Activated T-cell treated with anti-CD3 and anti-CD28 coated beads, Interleukin-2, amount 50 U/mL, for 4 hours (primary cell): ENCODE data around the gene SAFB2. TPM values are rescaled to one million over a fixed set of nuclear protein-coding genes. Genes with fewer than 3 reads are reported as not detected.

Experiments used
- ATAC-seq, 2 donors: fragments of 200-7000 bp; cut with Tn5 transposase; one replicate each; pipeline ENCODE4 v1.10.0; 2021
- DNase-seq: peaks from one replicate; pipeline ENCODE4 v3.0.0-alpha.2; 2020
- H3K27me3 Mint-ChIP-seq: one replicate; pipeline ENCODE4 v1.8.0; 2021; ENCODE audit warnings: low read depth, mixed read lengths
- H3K36me3 Mint-ChIP-seq: one replicate; pipeline ENCODE4 v1.8.0; 2022; ENCODE audit warnings: mixed read lengths; ENCODE audit not compliant: insufficient read depth
- H3K4me1 Mint-ChIP-seq: one replicate; pipeline ENCODE4 v1.8.0; 2021; ENCODE audit warnings: low read depth, mixed read lengths
- H3K4me3 Mint-ChIP-seq: one replicate; pipeline ENCODE4 v1.8.0; 2021; ENCODE audit warnings: mild to moderate bottlenecking, moderate library complexity, mixed read lengths
- H3K9me3 Mint-ChIP-seq: one replicate; pipeline ENCODE4 v1.8.0; 2021; ENCODE audit warnings: mixed read lengths
- total RNA-seq, 3 donors: library from RNA; stranded (reverse); gene quantifications; one replicate each; pipeline ENCODE4 v1.2.1, GENCODE V29; 2021

Gene SAFB2
- total RNA-seq, 3 donors from 2014 or later: 113 to 117 (median 113) TPM

DNA sequence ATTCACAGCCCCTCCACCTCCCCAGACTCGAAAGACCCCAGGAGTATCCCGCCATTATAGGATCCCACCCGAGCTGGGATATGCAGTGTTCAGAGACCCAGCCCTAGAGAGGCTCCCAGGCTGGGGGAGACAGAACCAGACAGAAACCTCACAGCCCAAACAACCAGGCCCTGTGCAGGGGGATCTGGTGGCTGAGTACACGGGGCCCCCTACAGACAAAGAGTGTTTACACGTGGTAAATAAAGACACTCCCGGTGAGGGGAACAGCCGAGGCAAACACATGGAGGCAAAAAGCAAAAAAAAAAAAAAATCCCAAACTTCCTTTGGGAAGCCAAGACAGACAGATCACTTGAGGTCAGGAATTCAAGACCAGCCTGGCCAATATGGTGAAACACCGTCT is 79.9 kb downstream of the SAFB2 start:
- no peaks in the 10 kb centered on the region for H3K9me3 Mint-ChIP-seq
- H3K36me3 Mint-ChIP-seq: no peaks in the 10 kb centered on the region
- no peak for ATAC-seq
- H3K4me1 Mint-ChIP-seq: no peaks in the 10 kb centered on the region
- peaks cover 20% of the 10 kb centered on the region for H3K27me3 Mint-ChIP-seq
- H3K4me3 Mint-ChIP-seq: no peak overlapping the region
- no peak for DNase-seq

GRCh38 chr19:5541456-5541855 is 81.1 kb downstream of the SAFB2 start:
- no peaks in the 10 kb centered on the region for H3K9me3 Mint-ChIP-seq
- H3K4me1 Mint-ChIP-seq: no peaks in the 10 kb centered on the region
- ATAC-seq (no peak), DNase-seq (no peak)
- H3K4me3 Mint-ChIP-seq: no peak overlapping the region
- H3K27me3 Mint-ChIP-seq: peaks cover 24% of the 10 kb centered on the region
- no peaks in the 10 kb centered on the region for H3K36me3 Mint-ChIP-seq

GRCh38 chr19:5540208-5540607 is 82.4 kb downstream of the SAFB2 start:
- no peak for ATAC-seq
- H3K9me3 Mint-ChIP-seq: peaks cover 2% of the 10 kb centered on the region
- no peak overlapping the region for H3K4me3 Mint-ChIP-seq
- H3K4me1 Mint-ChIP-seq: no peaks in the 10 kb centered on the region
- DNase-seq: no peak
- H3K36me3 Mint-ChIP-seq: peaks cover under 1% of the 10 kb centered on the region
- peaks cover 33% of the 10 kb centered on the region for H3K27me3 Mint-ChIP-seq

GRCh38 chr19:5537870-5538269 is 84.7 kb downstream of the SAFB2 start:
- no peak for DNase-seq
- Mint-ChIP-seq H3K4me3 (no peak overlapping the region), H3K27me3 (peaks cover 40% of the 10 kb centered on the region), H3K36me3 (peaks cover 4% of the 10 kb centered on the region), H3K4me1 (no peaks in the 10 kb centered on the region), H3K9me3 (peaks cover 14% of the 10 kb centered on the region)
- no peak for ATAC-seq

Other genes starting within 250 kb of the SAFB2 start
- gene ZNRF4, start 167.4 kb downstream of the SAFB2 start, total RNA-seq: not detected
- gene TINCR, start 54.8 kb downstream of the SAFB2 start, total RNA-seq: 1 to 10 TPM in 1 of 3 donors, under 1 TPM in 2; 0.63 to 1.4 (median 0.81) TPM
- 100 to 1,000 TPM; 169 to 191 (median 186) TPM for gene SAFB, start 307 bp upstream of the SAFB2 start, total RNA-seq
- 100 to 1,000 TPM in 2 of 3 donors, 10 to 100 TPM in 1; 90.0 to 107 (median 103) TPM for gene MICOS13, start 57.7 kb upstream of the SAFB2 start, total RNA-seq
- gene HSD11B1L, start 58.3 kb upstream of the SAFB2 start, total RNA-seq: 1 to 10 TPM; 2.6 to 2.7 (median 2.7) TPM
- gene RPL36, start 67.5 kb upstream of the SAFB2 start, total RNA-seq: 1,000 to 10,000 TPM; 1,683 to 1,753 (median 1,705) TPM
- gene LONP1, start 97.4 kb upstream of the SAFB2 start, total RNA-seq: 100 to 1,000 TPM; 286 to 342 (median 328) TPM
- gene CATSPERD, start 97.9 kb upstream of the SAFB2 start, total RNA-seq: not detected
- 10 to 100 TPM; 19.9 to 24.3 (median 20.5) TPM for gene PRR22, start 162.0 kb upstream of the SAFB2 start, total RNA-seq
- gene DUS3L, start 168.4 kb upstream of the SAFB2 start, total RNA-seq: 100 to 1,000 TPM; 166 to 215 (median 198) TPM
- gene NRTN, start 182.3 kb upstream of the SAFB2 start, total RNA-seq: under 1 TPM in 2 of 3 donors, not detected in 1; 0.33 to 0.47 TPM
- gene FUT6, start 216.9 kb upstream of the SAFB2 start, total RNA-seq: not detected
- under 1 TPM in 1 of 3 donors, not detected in 2; 0.10 TPM for gene FUT3, start 228.7 kb upstream of the SAFB2 start, total RNA-seq
- gene FUT5, start 247.8 kb upstream of the SAFB2 start, total RNA-seq: not detected